ENCODE data around the gene APAF1. TPM values are rescaled to one million over a fixed set of nuclear protein-coding genes. Genes with fewer than 3 reads are reported as not detected.

APAF1 gene
- total and polyA plus RNA-seq, 9 of the 15 experiments (the other 6 are each of a cell fraction or from before 2014, with no cell fraction given), result 5.1 to 15.7 (median 9.9) TPM

GRCh38 chr12:98772818-98773217 lies 127.7 kb downstream of the APAF1 start:
- Histone ChIP-seq H3K27ac (ENCODE audit: extremely low read depth, low read depth, low read length) (no peak overlapping the region), H3K36me3 (ENCODE audit: control insufficient read depth, insufficient read depth, low read length) (no peaks in the 10 kb centered on the region), H3K9ac (ENCODE audit: insufficient read depth in 1 of 2, low read depth in 2 of 2, low read length in 2 of 2) (no peak overlapping the region), H3K79me2 (ENCODE audit: control insufficient read depth, insufficient read depth, low read length) (no peaks in the 10 kb centered on the region), H4K20me1 (replicated peaks; ENCODE audit: control insufficient read depth, insufficient read depth, low read length) (no peaks in the 10 kb centered on the region), H3K27me3 (ENCODE audit: control insufficient read depth in 2 of 2, insufficient read depth in 2 of 2, low read length in 2 of 2) (peaks cover under 1 to 2% of the 10 kb centered on the region in 2 experiments; a peak in 1 of 5 replicates), H3K9me3 (replicated peaks; ENCODE audit: control insufficient read depth, insufficient read depth, low read depth, low read length) (peaks cover 2% of the 10 kb centered on the region), H3K9me1 (ENCODE audit: control insufficient read depth, insufficient read depth, low read length) (no peaks in the 10 kb centered on the region), H2AFZ (ENCODE audit: low read depth, low read length) (no peak overlapping the region), H3K4me1 (replicated peaks in 1 of 2; ENCODE audit: control insufficient read depth in 2 of 2, insufficient read depth in 2 of 2, low read length in 2 of 2) (no peaks in the 10 kb centered on the region), H3K4me3 (no peak overlapping the region), H3K4me2 (ENCODE audit: insufficient read depth, low read length) (no peak overlapping the region)
- no TSS peak for BruUV-seq (replicated peaks)
- ChIA-PET POLR2A (interaction anchor here (0.7 kb wide), 1 partner anchor 204 kb away, joined by 3 read pairs; no protein-coding TSS in a partner anchor), CTCF (ENCODE audit: low intra/inter-chr PET ratio) (no interaction called here)
- no peak for TF ChIP-seq TAF7 (tag; IDR thresholded peaks at IDR 0.05)
- TF ChIP-seq ARID2 (IDR thresholded peaks at IDR 0.05), result no peak
- TF ChIP-seq IFI16 (CRISPR knock-in tag; IDR thresholded peaks at IDR 0.05), result no peak
- no peak for TF ChIP-seq POLR2AphosphoS5 (IDR thresholded peaks at IDR 0.05; ENCODE audit: control insufficient read depth, insufficient read depth, low read depth, low read length)
- FAIRE-seq, result no peak
- WGBS (ENCODE audit: insufficient coverage, low coverage, missing lambda C conversion rate), result 28% methylated on average over 3 of the region's 3 CpGs
- in situ Hi-C loops (cut with MboI), result no loop called here
- DNase-seq (ENCODE audit: extremely low read depth in 1 of 4, low spot score in 3 of 4), result no peak
- no peak for ATAC-seq
- intact Hi-C loops (cut with micrococcal nuclease), result no loop called here

- H3K4me3 ChIP-seq, result no peak overlapping the region
- peaks cover 9 to 10% of the 10 kb centered on the region in 2 experiments; a peak in 3 of 5 replicates for H3K27me3 ChIP-seq (ENCODE audit: control insufficient read depth in 2 of 2, insufficient read depth in 2 of 2, low read length in 2 of 2)
- WGBS (ENCODE audit: insufficient coverage, low coverage, missing lambda C conversion rate), result 2% methylated on average over 4 of the region's 4 CpGs
- in situ Hi-C loops (cut with MboI) (no loop called here), intact Hi-C loops (cut with micrococcal nuclease) (no loop called here)
- H2AFZ ChIP-seq (ENCODE audit: low read depth, low read length), result no peak overlapping the region
- H3K4me2 ChIP-seq (ENCODE audit: insufficient read depth, low read length), result no peak overlapping the region
- ChIA-PET CTCF (ENCODE audit: low intra/inter-chr PET ratio) (no interaction called here), POLR2A (no interaction called here)
- H3K79me2 ChIP-seq (ENCODE audit: control insufficient read depth, insufficient read depth, low read length), result no peaks in the 10 kb centered on the region
- ATAC-seq, result no peak
- no peaks in the 10 kb centered on the region for H3K9me1 ChIP-seq (ENCODE audit: control insufficient read depth, insufficient read depth, low read length)
- no peaks in the 10 kb centered on the region for H4K20me1 ChIP-seq (replicated peaks; ENCODE audit: control insufficient read depth, insufficient read depth, low read length)
- no peak overlapping the region for H3K27ac ChIP-seq (ENCODE audit: extremely low read depth, low read depth, low read length)
- H3K9me3 ChIP-seq (replicated peaks; ENCODE audit: control insufficient read depth, insufficient read depth, low read depth, low read length), result no peaks in the 10 kb centered on the region
- BruUV-seq (replicated peaks), result no TSS peak
- no peak for FAIRE-seq
- H3K36me3 ChIP-seq (ENCODE audit: control insufficient read depth, insufficient read depth, low read length), result no peaks in the 10 kb centered on the region
- no peak for DNase-seq (ENCODE audit: extremely low read depth in 1 of 4, low spot score in 3 of 4)
- peaks cover 0 to 2% of the 10 kb centered on the region in 2 experiments; a peak in 1 of 5 replicates for H3K4me1 ChIP-seq (replicated peaks in 1 of 2; ENCODE audit: control insufficient read depth in 2 of 2, insufficient read depth in 2 of 2, low read length in 2 of 2)
- H3K9ac ChIP-seq (ENCODE audit: insufficient read depth in 1 of 2, low read depth in 2 of 2, low read length in 2 of 2), result no peak overlapping the region
- TF ChIP-seq YY1 (IDR thresholded peaks at IDR 0.05; ENCODE audit: borderline replicate concordance in 1 of 3, control insufficient read depth in 1 of 3, extremely low read depth in 1 of 3, insufficient read depth in 3 of 3, insufficient read length in 1 of 3, insufficient replicate concordance in 2 of 3, low read depth in 1 of 3, low read length in 2 of 3) (no peak), ARID2 (IDR thresholded peaks at IDR 0.05) (no peak), HES1 (IDR thresholded peaks at IDR 0.05; ENCODE audit: low read depth) (no peak), TRIM24 (IDR thresholded peaks at IDR 0.05) (no peak)
These were observed 135.2 kb downstream of the APAF1 start for GRCh38 chr12:98780261-98780660.

Data from K562 (cell line).